SU-DHL-6 (cell line): ENCODE data around the gene DNM2.

ENCODE experiments used
- H2AFZ ChIP-seq: fragments of 200-600 bp; sonication (generic); 2 replicates; pipeline ENCODE4 v1.6.1; 2014; ENCODE audit warnings: low read depth, mild to moderate bottlenecking, moderate library complexity, mixed read lengths, antibody characterized with exemption, low read length; ENCODE audit not compliant: severe bottlenecking
- H3F3A ChIP-seq: fragments of 200-600 bp; shearing (Covaris generic); 2 replicates; pipeline ENCODE4 v1.6.0; 2016; ENCODE audit warnings: antibody characterized with exemption, mild to moderate bottlenecking; ENCODE audit not compliant: insufficient read depth
- H3K27ac ChIP-seq: fragments of 200-600 bp; sonication (generic); 2 replicates; pipeline ENCODE4 v1.5.1; 2016; ENCODE audit warnings: low read depth, mild to moderate bottlenecking, low read length, moderate library complexity, mixed read lengths
- H3K27me3 ChIP-seq: fragments of 200-600 bp; sonication (generic), shearing (Covaris generic); 2 replicates; pipeline ENCODE4 v1.6.0; 2014; ENCODE audit warnings: mild to moderate bottlenecking, low read length
- H3K36me3 ChIP-seq: fragments of 200-600 bp; sonication (generic); 2 replicates; pipeline ENCODE4 v1.6.1; 2014; ENCODE audit warnings: mild to moderate bottlenecking, low read length, mixed read lengths
- H3K4me2 ChIP-seq: fragments of 300-600, 200-600 bp; shearing (Covaris generic), sonication (generic); 2 replicates; pipeline ENCODE4 v1.6.0; 2014; ENCODE audit warnings: low read length, low read depth, mild to moderate bottlenecking; ENCODE audit not compliant: poor library complexity, severe bottlenecking
- H3K4me3 ChIP-seq: fragments of 200-600 bp; sonication (generic); 2 replicates; pipeline ENCODE4 v1.5.1; 2014; ENCODE audit warnings: antibody characterized with exemption, low read length, mild to moderate bottlenecking, mixed read lengths; ENCODE audit not compliant: insufficient read depth, poor library complexity, severe bottlenecking
- H3K79me2 ChIP-seq: fragments of 200-600 bp; sonication (generic); 2 replicates; pipeline ENCODE4 v1.6.1; 2014; ENCODE audit warnings: mild to moderate bottlenecking, low read length, moderate library complexity; ENCODE audit not compliant: insufficient read depth
- H3K9ac ChIP-seq: fragments of 200-600 bp; sonication (generic); 2 replicates; pipeline ENCODE4 v1.7.0; 2014; ENCODE audit warnings: mild to moderate bottlenecking, low read length
- H3K9me2 ChIP-seq: fragments of 200-600 bp; sonication (generic); replicated peaks from 2 replicates; pipeline ENCODE4 v1.6.1; 2014; ENCODE audit warnings: low read length; ENCODE audit not compliant: insufficient read depth
- H3K9me3 ChIP-seq: fragments of 200-600 bp; sonication (generic); 2 replicates; pipeline ENCODE4 v1.6.1; 2014; ENCODE audit warnings: low read length, mixed read lengths; ENCODE audit not compliant: insufficient read depth
- H4K20me1 ChIP-seq: fragments of 200-600 bp; sonication (generic); 2 replicates; pipeline ENCODE4 v1.6.1; 2014; ENCODE audit warnings: low read depth, mild to moderate bottlenecking, antibody characterized with exemption, low read length, moderate library complexity, mixed read lengths
- EZH2phosphoT487 ChIP-seq: fragments of 200-600 bp; sonication (generic), shearing (Covaris generic); conservative IDR thresholded peaks from 2 replicates; pipeline ENCODE4 v1.6.1; 2018; ENCODE audit warnings: mild to moderate bottlenecking, antibody characterized with exemption, low read length, moderate library complexity, mixed read lengths
- TF ChIP-seq, protein P1 (sequence below): fragments of 200-600 bp; sonication (generic); IDR thresholded peaks from one replicate; pipeline ENCODE4 v1.5.1; 2017; ENCODE audit warnings: antibody characterized with exemption, mild to moderate bottlenecking, low read length, moderate library complexity; ENCODE audit not compliant: insufficient read depth, poor library complexity, severe bottlenecking

Gene DNM2

DNA sequence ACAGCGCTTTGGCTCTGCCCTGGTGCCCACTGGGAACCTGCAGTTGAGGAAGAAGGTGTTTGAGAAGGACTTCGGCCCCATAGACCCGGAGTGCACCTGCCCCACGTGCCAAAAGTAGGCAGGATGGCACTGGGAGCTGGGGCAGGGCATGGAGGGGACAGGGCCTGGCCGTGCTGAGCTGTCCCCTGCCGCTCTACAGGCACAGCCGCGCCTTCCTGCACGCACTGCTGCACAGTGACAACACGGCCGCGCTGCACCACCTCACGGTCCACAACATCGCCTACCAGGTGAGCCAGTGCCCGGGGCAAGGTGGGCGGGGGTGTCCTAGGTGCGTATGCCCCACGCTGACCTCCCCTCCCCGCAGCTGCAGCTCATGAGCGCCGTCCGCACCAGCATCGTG lies 5.1 kb upstream of the DNM2 start:
- H3K27me3 ChIP-seq, result no peaks in the 10 kb centered on the region
- no peak overlapping the region for H3K27ac ChIP-seq
- 0 out of 2 replicates have a peak, but pooled peaks cover 4% of the 10 kb centered on the region for H3F3A ChIP-seq
- H3K79me2 ChIP-seq, result no peaks in the 10 kb centered on the region
- no peaks in the 10 kb centered on the region for H4K20me1 ChIP-seq
- no peak overlapping the region for H3K9ac ChIP-seq
- H3K9me2 ChIP-seq, result no peaks in the 10 kb centered on the region
- H3K4me3 ChIP-seq, result no peak overlapping the region
- TF ChIP-seq, protein P1, sequence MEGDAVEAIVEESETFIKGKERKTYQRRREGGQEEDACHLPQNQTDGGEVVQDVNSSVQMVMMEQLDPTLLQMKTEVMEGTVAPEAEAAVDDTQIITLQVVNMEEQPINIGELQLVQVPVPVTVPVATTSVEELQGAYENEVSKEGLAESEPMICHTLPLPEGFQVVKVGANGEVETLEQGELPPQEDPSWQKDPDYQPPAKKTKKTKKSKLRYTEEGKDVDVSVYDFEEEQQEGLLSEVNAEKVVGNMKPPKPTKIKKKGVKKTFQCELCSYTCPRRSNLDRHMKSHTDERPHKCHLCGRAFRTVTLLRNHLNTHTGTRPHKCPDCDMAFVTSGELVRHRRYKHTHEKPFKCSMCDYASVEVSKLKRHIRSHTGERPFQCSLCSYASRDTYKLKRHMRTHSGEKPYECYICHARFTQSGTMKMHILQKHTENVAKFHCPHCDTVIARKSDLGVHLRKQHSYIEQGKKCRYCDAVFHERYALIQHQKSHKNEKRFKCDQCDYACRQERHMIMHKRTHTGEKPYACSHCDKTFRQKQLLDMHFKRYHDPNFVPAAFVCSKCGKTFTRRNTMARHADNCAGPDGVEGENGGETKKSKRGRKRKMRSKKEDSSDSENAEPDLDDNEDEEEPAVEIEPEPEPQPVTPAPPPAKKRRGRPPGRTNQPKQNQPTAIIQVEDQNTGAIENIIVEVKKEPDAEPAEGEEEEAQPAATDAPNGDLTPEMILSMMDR, result no peak
- no peak for TF ChIP-seq EZH2phosphoT487
- H2AFZ ChIP-seq, result no peak overlapping the region
- no peaks in the 10 kb centered on the region for H3K9me3 ChIP-seq
- H3K4me2 ChIP-seq, result no peak overlapping the region
- H3K36me3 ChIP-seq, result no peaks in the 10 kb centered on the region

DNA sequence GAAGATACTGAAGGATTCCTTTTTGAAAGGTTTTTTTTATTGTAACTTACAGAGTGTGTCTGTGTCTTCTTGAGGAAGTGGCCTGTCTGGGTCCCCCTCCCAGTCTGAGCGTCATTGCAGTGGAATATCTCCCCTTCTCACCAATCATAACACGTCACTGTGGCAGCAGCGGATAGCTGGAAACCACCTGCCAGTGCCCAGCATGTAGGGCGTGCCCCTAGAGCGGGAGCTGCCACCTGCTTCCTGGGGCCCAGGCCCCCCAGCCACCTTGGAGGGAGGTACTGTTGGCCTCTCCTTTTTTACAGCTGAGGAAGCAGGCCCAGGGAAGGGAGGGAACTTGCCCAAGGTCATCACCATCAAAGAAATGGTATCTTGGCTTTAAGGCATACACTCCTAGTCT lies 4.6 kb upstream of the DNM2 start:
- Histone ChIP-seq H3K9me2 (no peaks in the 10 kb centered on the region), H3K27me3 (no peaks in the 10 kb centered on the region), H3K4me2 (no peak overlapping the region), H3K79me2 (peaks cover 4% of the 10 kb centered on the region), H3F3A (0 out of 2 replicates have a peak, but pooled peaks cover 4% of the 10 kb centered on the region), H4K20me1 (no peaks in the 10 kb centered on the region), H3K4me3 (no peak overlapping the region), H3K36me3 (no peaks in the 10 kb centered on the region), H3K27ac (no peak overlapping the region), H2AFZ (no peak overlapping the region), H3K9me3 (no peaks in the 10 kb centered on the region), H3K9ac (no peak overlapping the region)
- TF ChIP-seq, protein P1, result no peak
- TF ChIP-seq EZH2phosphoT487, result no peak

DNA sequence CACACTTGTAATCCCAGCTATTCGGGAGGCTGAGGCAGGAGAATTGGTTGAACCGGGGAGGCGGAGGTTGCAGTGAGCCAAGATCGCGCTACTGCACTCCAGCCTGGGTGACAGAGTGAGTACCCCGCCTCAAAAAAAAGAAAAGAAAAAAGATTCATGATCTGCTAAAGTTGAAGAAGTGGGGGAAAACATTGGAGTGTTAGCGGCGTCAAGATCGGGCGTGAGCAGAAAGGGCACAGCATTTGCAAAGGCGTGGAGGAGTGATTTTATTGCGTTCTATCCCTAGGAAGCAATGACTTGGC lies 874 bp upstream of the DNM2 start:
- Histone ChIP-seq H2AFZ (peak overlapping the region; percentile 66), H3K36me3 (no peaks in the 10 kb centered on the region), H3K9me3 (no peaks in the 10 kb centered on the region), H3K4me3 (no peak overlapping the region), H3K79me2 (peaks cover 40% of the 10 kb centered on the region), H3K9ac (no peak overlapping the region), H3K4me2 (peak overlapping the region; percentile 42), H3F3A (0 out of 2 replicates have a peak, but pooled peaks cover 4% of the 10 kb centered on the region), H3K27ac (no peak overlapping the region), H3K27me3 (no peaks in the 10 kb centered on the region), H4K20me1 (peaks cover 10% of the 10 kb centered on the region; the same call in 1 of the 2 replicates), H3K9me2 (no peaks in the 10 kb centered on the region)
- no peak for TF ChIP-seq EZH2phosphoT487
- TF ChIP-seq, protein P1, result no peak
